Ovary (tissue), 3 donors: Measurements from ENCODE around the gene FADD.

Experiments
- EP300 ChIP-seq: sonication (generic); formaldehyde crosslinking; IDR thresholded peaks from one replicate; pipeline ENCODE4 v1.6.1; 2017; ENCODE audit warnings: antibody characterized with exemption
- POLR2A ChIP-seq: fragments of 450-650 bp; IDR thresholded peaks from one replicate; pipeline ENCODE4 v1.6.1; 2017; ENCODE audit warnings: antibody characterized with exemption, mild to moderate bottlenecking, moderate library complexity
- TF ChIP-seq, protein P1 (sequence below), 3 donors: fragments of 450-650 bp in 2 of 3; fragments of 200-600 bp in 1 of 3; IDR thresholded peaks; one replicate each; pipeline versions ENCODE4 v1.5.1 to v1.8.0; 2016 to 2022; ENCODE audit warnings: antibody characterized with exemption in 3 of 3, mild to moderate bottlenecking in 1 of 3
- donor health status: DM: no; HTN: no; CAD: no.

GRCh38 chr11:70186420-70186819, 16.7 kb upstream of the FADD start:
- TF ChIP-seq EP300: no peak
- TF ChIP-seq POLR2A: no peak
- TF ChIP-seq, protein P1, sequence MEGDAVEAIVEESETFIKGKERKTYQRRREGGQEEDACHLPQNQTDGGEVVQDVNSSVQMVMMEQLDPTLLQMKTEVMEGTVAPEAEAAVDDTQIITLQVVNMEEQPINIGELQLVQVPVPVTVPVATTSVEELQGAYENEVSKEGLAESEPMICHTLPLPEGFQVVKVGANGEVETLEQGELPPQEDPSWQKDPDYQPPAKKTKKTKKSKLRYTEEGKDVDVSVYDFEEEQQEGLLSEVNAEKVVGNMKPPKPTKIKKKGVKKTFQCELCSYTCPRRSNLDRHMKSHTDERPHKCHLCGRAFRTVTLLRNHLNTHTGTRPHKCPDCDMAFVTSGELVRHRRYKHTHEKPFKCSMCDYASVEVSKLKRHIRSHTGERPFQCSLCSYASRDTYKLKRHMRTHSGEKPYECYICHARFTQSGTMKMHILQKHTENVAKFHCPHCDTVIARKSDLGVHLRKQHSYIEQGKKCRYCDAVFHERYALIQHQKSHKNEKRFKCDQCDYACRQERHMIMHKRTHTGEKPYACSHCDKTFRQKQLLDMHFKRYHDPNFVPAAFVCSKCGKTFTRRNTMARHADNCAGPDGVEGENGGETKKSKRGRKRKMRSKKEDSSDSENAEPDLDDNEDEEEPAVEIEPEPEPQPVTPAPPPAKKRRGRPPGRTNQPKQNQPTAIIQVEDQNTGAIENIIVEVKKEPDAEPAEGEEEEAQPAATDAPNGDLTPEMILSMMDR (IDR thresholded peaks at IDR 0.05): no peak
